GM23338 (cell line): Measurements from ENCODE around the gene EPX. TPM values are rescaled to one million over a fixed set of nuclear protein-coding genes. Genes with fewer than 3 reads are reported as not detected.

Source experiments
- ATAC-seq: fragments of 200-7000 bp; cut with Tn5 transposase; 3 replicates; pipeline ENCODE4 v1.9.1; 2020
- DNase-seq: peaks from one replicate; pipeline ENCODE4 v3.0.0-alpha.2; 2015; ENCODE audit warnings: low spot score
- H2AFZ ChIP-seq: fragments of 200-600 bp; sonication (generic); 2 replicates; pipeline ENCODE4 v1.8.0; 2016; ENCODE audit warnings: antibody characterized with exemption, mild to moderate bottlenecking, moderate library complexity
- H3F3A ChIP-seq: fragments of 200-600 bp; sonication (generic); replicated peaks from 2 replicates; pipeline ENCODE4 v1.8.0; 2017; ENCODE audit warnings: antibody characterized with exemption, mixed run types, low read depth
- H3K27ac ChIP-seq: fragments of 200-600 bp; sonication (generic); 2 replicates; pipeline ENCODE4 v1.6.1; 2016; ENCODE audit warnings: low read depth
- H3K27me3 ChIP-seq: fragments of 200-600 bp; sonication (generic); 2 replicates; pipeline ENCODE4 v1.8.0; 2016; ENCODE audit warnings: mild to moderate bottlenecking, mixed run types, moderate library complexity; ENCODE audit not compliant: insufficient read depth
- H3K36me3 ChIP-seq: fragments of 200-600 bp; sonication (generic); 2 replicates; pipeline ENCODE4 v1.8.0; 2016; ENCODE audit warnings: mild to moderate bottlenecking; ENCODE audit not compliant: insufficient read depth
- H3K4me1 ChIP-seq: fragments of 200-600 bp; sonication (generic); 2 replicates; pipeline ENCODE4 v1.8.0; 2016; ENCODE audit warnings: mild to moderate bottlenecking, moderate library complexity; ENCODE audit not compliant: insufficient read depth
- H3K4me2 ChIP-seq: fragments of 200-600 bp; sonication (generic); 2 replicates; pipeline ENCODE4 v1.7.1; 2017; ENCODE audit warnings: mixed run types
- H3K4me3 ChIP-seq: fragments of 200-600 bp; sonication (generic); 2 replicates; pipeline ENCODE4 v1.6.1; 2016; ENCODE audit warnings: mixed run types
- H3K79me2 ChIP-seq: fragments of 200-600 bp; sonication (generic); replicated peaks from 2 replicates; pipeline ENCODE4 v1.8.0; 2017; ENCODE audit warnings: mild to moderate bottlenecking; ENCODE audit not compliant: insufficient read depth
- H3K9me2 ChIP-seq: fragments of 200-600 bp; sonication (generic); 2 replicates; pipeline ENCODE4 v1.8.0; 2017; ENCODE audit not compliant: insufficient read depth
- H4K20me1 ChIP-seq: fragments of 200-600 bp; sonication (generic); replicated peaks from 2 replicates; pipeline ENCODE4 v1.8.0; 2017; ENCODE audit warnings: mild to moderate bottlenecking; ENCODE audit not compliant: insufficient read depth
- H3K27ac Mint-ChIP-seq: 2 replicates; pipeline ENCODE4 v1.8.0; 2020; ENCODE audit warnings: inconsistent platforms, mild to moderate bottlenecking, moderate library complexity, mixed read lengths
- H3K27me3 Mint-ChIP-seq: 3 replicates; pipeline ENCODE4 v1.8.0; 2022; ENCODE audit warnings: low read depth, mild to moderate bottlenecking, moderate library complexity, mixed read lengths, inconsistent platforms; ENCODE audit not compliant: insufficient read depth, poor library complexity
- H3K36me3 Mint-ChIP-seq: 3 replicates; pipeline ENCODE4 v1.8.0; 2021; ENCODE audit warnings: low read depth, mild to moderate bottlenecking, inconsistent platforms, moderate library complexity, mixed read lengths
- H3K4me1 Mint-ChIP-seq: 3 replicates; pipeline ENCODE4 v1.8.0; 2020; ENCODE audit warnings: mild to moderate bottlenecking, inconsistent platforms, mixed read lengths
- H3K4me3 Mint-ChIP-seq: 3 replicates; pipeline ENCODE4 v1.8.0; 2021; ENCODE audit warnings: moderate library complexity, mild to moderate bottlenecking, inconsistent platforms, mixed read lengths
- H3K9me3 Mint-ChIP-seq: 3 replicates; pipeline ENCODE4 v1.8.0; 2020; ENCODE audit warnings: moderate library complexity, mild to moderate bottlenecking, inconsistent platforms, mixed read lengths
- ETS1 ChIP-seq: IDR thresholded peaks from 2 replicates; pipeline ENCODE4 v1.6.1; 2016; ENCODE audit warnings: antibody characterized with exemption
- EZH2 ChIP-seq: fragments of 200-600 bp; sonication (generic); IDR thresholded peaks from one replicate; pipeline ENCODE4 v1.8.0; 2017; ENCODE audit warnings: antibody characterized with exemption, mild to moderate bottlenecking, low read depth; ENCODE audit not compliant: unreplicated experiment
- EZH2phosphoT487 ChIP-seq: fragments of 200-600 bp; sonication (generic); IDR thresholded peaks from one replicate; pipeline ENCODE4 v1.8.1; 2018; ENCODE audit warnings: antibody characterized with exemption; ENCODE audit not compliant: unreplicated experiment
- JUNB ChIP-seq: IDR thresholded peaks from one replicate; pipeline ENCODE4 v1.6.1; 2016; ENCODE audit warnings: antibody characterized with exemption; ENCODE audit not compliant: unreplicated experiment
- NANOG ChIP-seq: IDR thresholded peaks from 2 replicates; pipeline ENCODE4 v1.6.1; 2016; ENCODE audit warnings: antibody characterized with exemption, borderline replicate concordance
- POLR2AphosphoS5 ChIP-seq: IDR thresholded peaks from 2 replicates; pipeline ENCODE4 v1.6.1; 2016; ENCODE audit warnings: antibody characterized with exemption, low read depth
- STAT1 ChIP-seq: IDR thresholded peaks from one replicate; pipeline ENCODE4 v1.6.1; 2016; ENCODE audit warnings: antibody characterized with exemption; ENCODE audit not compliant: unreplicated experiment
- ZNF114 ChIP-seq: fragments of 250-450 bp; sonication (Bioruptor Pico); IDR thresholded peaks from 2 replicates; pipeline ENCODE4 v1.5.0; 2020; ENCODE audit warnings: mild to moderate bottlenecking, moderate library complexity
- ZNF462 ChIP-seq: fragments of 250-450 bp; sonication (Bioruptor Pico); IDR thresholded peaks from 2 replicates; pipeline ENCODE4 v1.5.0; 2020; ENCODE audit warnings: mild to moderate bottlenecking, moderate library complexity
- polyA plus RNA-seq: library from polyadenylated mRNA; unstranded; fragments of >200 nt; fragmentation: Nextera tagmentation; extraction: Ambion mirVana; gene quantifications from 2 replicates; pipeline ENCODE4 v1.2.1, GENCODE V29; 2016
- total RNA-seq: library from RNA; depleted of rRNA; stranded (reverse); fragments of >200 nt; shearing (Covaris generic); gene quantifications from 2 replicates; pipeline ENCODE4 v1.2.3, GENCODE V29; 2014

EPX gene
- total and polyA plus RNA-seq, 2 experiments from 2014 or later, result 0.10 TPM; not detected in 1

GRCh38 chr17:58147930-58148434 is 44.5 kb upstream of the EPX start, which contains the start of gene OR4D1:
TSS of gene OR4D1 (plus strand) at chr17:58148384. CDS start at chr17:58155154, 6,770 bp downstream.
- H3K36me3 ChIP-seq, result no peaks in the 10 kb centered on the region
- H3K9me3 Mint-ChIP-seq, result peaks cover 16% of the 10 kb centered on the region
- no peak for DNase-seq
- no peaks in the 10 kb centered on the region for H4K20me1 ChIP-seq
- no peak within 1 kb of the TSS for H3K27ac ChIP-seq
- TF ChIP-seq EZH2 (no peak), NANOG (no peak), STAT1 (no peak), ZNF462 (CRISPR knock-in tag) (no peak), EZH2phosphoT487 (no peak)
- H2AFZ ChIP-seq, result peak within 1 kb of the TSS; percentile 79; the same call in 1 of the 2 replicates
- H3K36me3 Mint-ChIP-seq, result no peaks in the 10 kb centered on the region; the same call in 2 of the 3 replicates
- no peaks in the 10 kb centered on the region for H3K27me3 Mint-ChIP-seq
- no peak within 1 kb of the TSS for H3K4me3 Mint-ChIP-seq
- H3K9me2 ChIP-seq, result no peaks in the 10 kb centered on the region
- H3K4me1 Mint-ChIP-seq, result peaks cover 3% of the 10 kb centered on the region; the same call in 2 of the 3 replicates
- H3K27me3 ChIP-seq, result no peaks in the 10 kb centered on the region
- H3K79me2 ChIP-seq, result no peaks in the 10 kb centered on the region
- no peaks in the 10 kb centered on the region for H3F3A ChIP-seq
- no peak within 1 kb of the TSS for H3K4me2 ChIP-seq
- H3K4me1 ChIP-seq, result no peaks in the 10 kb centered on the region
- no peak for ATAC-seq
- H3K4me3 ChIP-seq, result no peak within 1 kb of the TSS
- no peak within 1 kb of the TSS for H3K27ac Mint-ChIP-seq

GRCh38 chr17:58148609-58149008 is 43.9 kb upstream of the EPX start:
- Histone ChIP-seq H3K27me3 (no peaks in the 10 kb centered on the region), H2AFZ (peak overlapping the region; percentile 79; the same call in 1 of the 2 replicates)
- TF ChIP-seq JUNB (no peak), ETS1 (no peak), POLR2AphosphoS5 (no peak), STAT1 (no peak), EZH2phosphoT487 (no peak), ZNF114 (CRISPR knock-in tag) (no peak)

More at GRCh38 chr17:58148609-58149008, 43.9 kb upstream of the EPX start:
- Histone ChIP-seq H3K27ac (no peak overlapping the region), H3K9me2 (no peaks in the 10 kb centered on the region), H3K36me3 (no peaks in the 10 kb centered on the region), H3K79me2 (no peaks in the 10 kb centered on the region), H3F3A (no peaks in the 10 kb centered on the region), H3K4me1 (no peaks in the 10 kb centered on the region), H3K4me3 (no peak overlapping the region), H4K20me1 (no peaks in the 10 kb centered on the region), H3K4me2 (no peak overlapping the region)
- DNase-seq, result no peak
- Mint-ChIP-seq H3K27me3 (peaks cover 1% of the 10 kb centered on the region), H3K4me3 (no peak overlapping the region), H3K9me3 (peaks cover 15% of the 10 kb centered on the region), H3K27ac (no peak overlapping the region), H3K4me1 (peaks cover 3% of the 10 kb centered on the region; the same call in 2 of the 3 replicates), H3K36me3 (no peaks in the 10 kb centered on the region; the same call in 2 of the 3 replicates)
- ATAC-seq, result no peak
